ENCODE measurements around the gene LRAT. TPM values are rescaled to one million over a fixed set of nuclear protein-coding genes. Genes with fewer than 3 reads are reported as not detected.

The LRAT gene
- total and polyA plus RNA-seq, 2 of the 8 experiments (the other 6 are each of a cell fraction or from before 2014, with no cell fraction given), result 4.3 to 10.3 TPM

- Histone ChIP-seq H4K91ac (replicated peaks; ENCODE audit: insufficient read length, low read length) (no peak overlapping the region), H3K36me3 (ENCODE audit: control insufficient read depth in 2 of 4, insufficient read depth in 4 of 4, low read length in 3 of 4) (no peaks in the 10 kb centered on the region), H2AK5ac (ENCODE audit: low read depth, low read length) (no peak overlapping the region), H3K56ac (replicated peaks; ENCODE audit: insufficient read length, low read depth, low read length) (no peak overlapping the region), H3K23ac (ENCODE audit: insufficient read length) (no peak overlapping the region), H3K14ac (ENCODE audit: insufficient read length) (no peak overlapping the region), H3K4me3 (ENCODE audit: extremely low read depth in 1 of 4, insufficient read depth in 2 of 4, low read depth in 3 of 4, low read length in 4 of 4) (no peak overlapping the region), H3K4me2 (ENCODE audit: insufficient read depth in 1 of 2, low read depth in 2 of 2, low read length in 2 of 2) (no peak overlapping the region), H2BK20ac (ENCODE audit: low read length) (no peak overlapping the region), H3K18ac (ENCODE audit: extremely low read depth, low read length) (no peak overlapping the region), H2BK5ac (ENCODE audit: low read depth, low read length) (no peak overlapping the region), H3K4me1 (replicated peaks in 1 of 4; ENCODE audit: control insufficient read depth in 3 of 4, insufficient read depth in 4 of 4, low read length in 3 of 4) (no peaks in the 10 kb centered on the region), H3K9me3 (ENCODE audit: insufficient read depth in 2 of 2, low read depth in 1 of 2, low read length in 1 of 2) (no peaks in the 10 kb centered on the region), H3K9ac (replicated peaks in 1 of 4; ENCODE audit: extremely low read depth in 1 of 4, low read depth in 3 of 4, low read length in 3 of 4) (no peak overlapping the region), H3K23me2 (ENCODE audit: low read depth, low read length) (no peaks in the 10 kb centered on the region), H3K79me2 (ENCODE audit: control insufficient read depth in 1 of 2, insufficient read depth in 2 of 2, low read length in 2 of 2) (no peaks in the 10 kb centered on the region), H4K8ac (ENCODE audit: extremely low read depth, insufficient read depth, low read length) (no peak overlapping the region), H4K20me1 (replicated peaks in 1 of 2; ENCODE audit: control insufficient read depth in 1 of 2, insufficient read depth in 2 of 2, low read length in 2 of 2) (no peaks in the 10 kb centered on the region), H3K79me1 (ENCODE audit: low read depth, low read length) (no peaks in the 10 kb centered on the region), H4K5ac (ENCODE audit: insufficient read length, low read depth, low read length) (no peak overlapping the region), H2AFZ (ENCODE audit: low read length) (peak overlapping the region; percentile 82; the same call in 1 of the 2 replicates), H2BK120ac (replicated peaks; ENCODE audit: low read depth, low read length) (no peak overlapping the region), H2BK12ac (ENCODE audit: low read depth, low read length) (no peak overlapping the region), H3K4ac (replicated peaks; ENCODE audit: insufficient read length, low read depth, low read length) (no peak overlapping the region), H3K27me3 (replicated peaks in 1 of 4; ENCODE audit: control insufficient read depth in 3 of 4, extremely low read depth in 1 of 4, insufficient read depth in 3 of 4, low read length in 3 of 4) (no peaks in the 10 kb centered on the region), H2BK15ac (ENCODE audit: low read length) (no peak overlapping the region), H3K27ac (ENCODE audit: low read depth, low read length) (no peak overlapping the region)
- CTCF ChIA-PET (ENCODE audit: partially characterized antibody), result interaction anchor here (0.8 to 6.4 kb wide), 7 partner anchors 15 to 147 kb away, joined by 3 to 89 read pairs (median 3); no protein-coding TSS in a partner anchor
- no peak for FAIRE-seq
- POLR2A ChIA-PET (ENCODE audit: partially characterized antibody), result interaction anchor here (0.5 to 1.2 kb wide), 2 partner anchors 38 to 100 kb away, joined by 3 to 7 read pairs; partner anchors contain the start of gene LRAT
- no peak for DNase-seq (ENCODE audit: low read depth in 1 of 2, low spot score in 2 of 2)
- 95% methylated on average over 18 of the region's 18 CpGs; no CpG with 5 or more reads in 1 of the 2 experiments for WGBS, 2 experiments (ENCODE audit: extremely low coverage in 1 of 2, insufficient coverage in 1 of 2, insufficient read length in 1 of 2, insufficient replicate concordance in 2 of 2, low coverage in 1 of 2, low lambda C conversion rate in 2 of 2, missing lambda C conversion rate in 1 of 2)
- no peak for TF ChIP-seq USF2 (IDR thresholded peaks at IDR 0.05; ENCODE audit: low read length)
- no peak for TF ChIP-seq SUZ12 (IDR thresholded peaks at IDR 0.05; ENCODE audit: low read length)
- no peak for TF ChIP-seq POLR2AphosphoS5 (IDR thresholded peaks at IDR 0.05; ENCODE audit: low read depth, low read length)
- no peak for TF ChIP-seq GTF2F1 (IDR thresholded peaks at IDR 0.05; ENCODE audit: borderline replicate concordance, low read depth, low read length)
- no peak for TF ChIP-seq E2F6 (IDR thresholded peaks at IDR 0.05)
- TF ChIP-seq EP300 (IDR thresholded peaks at IDR 0.05; ENCODE audit: borderline replicate concordance in 1 of 2, low read depth in 2 of 2, low read length in 2 of 2), result no peak
- TF ChIP-seq RFX5 (IDR thresholded peaks at IDR 0.05; ENCODE audit: borderline replicate concordance, low read depth, low read length), result no peak
- TF ChIP-seq EGR1 (IDR thresholded peaks at IDR 0.05; ENCODE audit: borderline replicate concordance, low read depth, low read length), result no peak
- no peak for TF ChIP-seq CBX5 (IDR thresholded peaks at IDR 0.05; ENCODE audit: low read depth, low read length)
- TF ChIP-seq KDM1A (IDR thresholded peaks at IDR 0.05; ENCODE audit: borderline replicate concordance, low read length), result no peak
- no peak for TF ChIP-seq NANOG (IDR thresholded peaks at IDR 0.05; ENCODE audit: insufficient read depth, low read depth, low read length, poor library complexity, severe bottlenecking)
- no peak for TF ChIP-seq TCF12 (IDR thresholded peaks at IDR 0.05; ENCODE audit: low read depth, low read length)
These were observed 38.1 kb downstream of the LRAT start for GRCh38 chr4:154781983-154782293.
